HTERT RPE-1 (cell line): Measurements from ENCODE around the gene MAPT.

ENCODE experiments used
- in situ Hi-C: fragments of 300-500 bp; cut with MboI; formaldehyde crosslinking; loops from 4 replicates; pipeline ENCODE4 v1.14.3; 2020; ENCODE audit warnings: low sequenced_read_pairs

Gene MAPT

DNA sequence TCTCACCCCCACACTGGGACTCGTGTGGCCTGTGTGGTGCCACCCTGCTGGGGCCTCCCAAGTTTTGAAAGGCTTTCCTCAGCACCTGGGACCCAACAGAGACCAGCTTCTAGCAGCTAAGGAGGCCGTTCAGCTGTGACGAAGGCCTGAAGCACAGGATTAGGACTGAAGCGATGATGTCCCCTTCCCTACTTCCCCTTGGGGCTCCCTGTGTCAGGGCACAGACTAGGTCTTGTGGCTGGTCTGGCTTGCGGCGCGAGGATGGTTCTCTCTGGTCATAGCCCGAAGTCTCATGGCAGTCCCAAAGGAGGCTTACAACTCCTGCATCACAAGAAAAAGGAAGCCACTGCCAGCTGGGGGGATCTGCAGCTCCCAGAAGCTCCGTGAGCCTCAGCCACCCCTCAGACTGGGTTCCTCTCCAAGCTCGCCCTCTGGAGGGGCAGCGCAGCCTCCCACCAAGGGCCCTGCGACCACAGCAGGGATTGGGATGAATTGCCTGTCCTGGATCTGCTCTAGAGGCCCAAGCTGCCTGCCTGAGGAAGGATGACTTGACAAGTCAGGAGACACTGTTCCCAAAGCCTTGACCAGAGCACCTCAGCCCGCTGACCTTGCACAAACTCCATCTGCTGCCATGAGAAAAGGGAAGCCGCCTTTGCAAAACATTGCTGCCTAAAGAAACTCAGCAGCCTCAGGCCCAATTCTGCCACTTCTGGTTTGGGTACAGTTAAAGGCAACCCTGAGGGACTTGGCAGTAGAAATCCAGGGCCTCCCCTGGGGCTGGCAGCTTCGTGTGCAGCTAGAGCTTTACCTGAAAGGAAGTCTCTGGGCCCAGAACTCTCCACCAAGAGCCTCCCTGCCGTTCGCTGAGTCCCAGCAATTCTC lies 132.1 kb downstream of the MAPT start:
- in situ Hi-C loops = no loop called here

DNA sequence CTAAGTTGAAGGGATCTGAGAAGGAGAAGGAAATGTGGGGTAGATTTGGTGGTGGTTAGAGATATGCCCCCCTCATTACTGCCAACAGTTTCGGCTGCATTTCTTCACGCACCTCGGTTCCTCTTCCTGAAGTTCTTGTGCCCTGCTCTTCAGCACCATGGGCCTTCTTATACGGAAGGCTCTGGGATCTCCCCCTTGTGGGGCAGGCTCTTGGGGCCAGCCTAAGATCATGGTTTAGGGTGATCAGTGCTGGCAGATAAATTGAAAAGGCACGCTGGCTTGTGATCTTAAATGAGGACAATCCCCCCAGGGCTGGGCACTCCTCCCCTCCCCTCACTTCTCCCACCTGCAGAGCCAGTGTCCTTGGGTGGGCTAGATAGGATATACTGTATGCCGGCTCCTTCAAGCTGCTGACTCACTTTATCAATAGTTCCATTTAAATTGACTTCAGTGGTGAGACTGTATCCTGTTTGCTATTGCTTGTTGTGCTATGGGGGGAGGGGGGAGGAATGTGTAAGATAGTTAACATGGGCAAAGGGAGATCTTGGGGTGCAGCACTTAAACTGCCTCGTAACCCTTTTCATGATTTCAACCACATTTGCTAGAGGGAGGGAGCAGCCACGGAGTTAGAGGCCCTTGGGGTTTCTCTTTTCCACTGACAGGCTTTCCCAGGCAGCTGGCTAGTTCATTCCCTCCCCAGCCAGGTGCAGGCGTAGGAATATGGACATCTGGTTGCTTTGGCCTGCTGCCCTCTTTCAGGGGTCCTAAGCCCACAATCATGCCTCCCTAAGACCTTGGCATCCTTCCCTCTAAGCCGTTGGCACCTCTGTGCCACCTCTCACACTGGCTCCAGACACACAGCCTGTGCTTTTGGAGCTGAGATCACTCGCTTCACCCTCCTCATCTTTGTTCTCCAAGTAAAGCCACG lies 133.0 kb downstream of the MAPT start:
- in situ Hi-C loops = no loop called here

DNA sequence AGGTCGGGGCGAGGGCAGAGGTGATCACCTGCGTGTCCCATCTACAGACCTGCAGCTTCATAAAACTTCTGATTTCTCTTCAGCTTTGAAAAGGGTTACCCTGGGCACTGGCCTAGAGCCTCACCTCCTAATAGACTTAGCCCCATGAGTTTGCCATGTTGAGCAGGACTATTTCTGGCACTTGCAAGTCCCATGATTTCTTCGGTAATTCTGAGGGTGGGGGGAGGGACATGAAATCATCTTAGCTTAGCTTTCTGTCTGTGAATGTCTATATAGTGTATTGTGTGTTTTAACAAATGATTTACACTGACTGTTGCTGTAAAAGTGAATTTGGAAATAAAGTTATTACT lies 133.6 kb downstream of the MAPT start:
- in situ Hi-C loops = no loop called here

DNA sequence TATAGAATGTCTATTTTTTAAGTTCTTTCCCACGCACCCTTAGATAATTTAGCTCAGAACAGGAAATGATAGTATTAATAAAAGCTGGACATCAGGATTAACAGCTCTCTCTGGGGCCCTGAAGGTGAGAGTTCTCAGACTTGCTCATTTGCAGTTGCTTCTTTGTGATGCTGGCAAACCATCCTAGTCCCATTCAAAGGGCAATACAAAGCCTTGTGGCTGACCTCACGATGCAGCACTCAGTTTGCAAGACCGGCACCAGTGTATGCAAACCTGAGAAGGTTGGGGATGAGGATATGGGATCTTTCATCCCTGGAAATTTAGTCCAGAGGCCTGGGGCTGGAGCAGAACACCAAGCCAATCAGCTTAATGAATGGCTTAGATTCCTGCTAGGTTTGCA lies 134.0 kb downstream of the MAPT start:
- in situ Hi-C loops = no loop called here

DNA sequence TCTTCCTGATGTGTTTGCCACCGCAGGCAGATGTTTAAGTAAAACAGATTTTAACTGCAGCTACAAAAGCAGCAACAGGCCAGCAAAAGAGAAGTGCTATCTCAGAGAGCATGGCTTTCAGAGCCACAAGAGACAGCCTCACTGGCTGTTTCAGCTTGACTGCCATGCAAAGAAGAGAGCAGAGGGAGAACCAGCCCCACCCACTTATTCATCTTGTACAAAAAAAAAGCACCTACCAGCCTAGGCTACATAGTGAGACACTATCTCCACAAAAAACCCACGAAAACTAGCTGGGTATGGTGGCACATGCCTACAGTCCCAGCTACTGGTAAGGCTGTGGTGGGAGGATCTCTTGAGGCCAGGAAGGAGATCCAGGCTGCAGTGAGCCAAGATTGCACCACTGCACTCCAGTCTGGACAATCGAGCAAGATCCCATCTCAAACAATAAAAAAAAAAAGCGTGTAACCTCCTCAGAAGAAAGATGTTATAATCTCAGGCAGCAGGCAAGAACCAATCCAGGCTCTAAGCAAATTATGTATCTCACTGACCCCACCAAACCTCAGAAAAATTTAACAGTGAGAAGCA lies 134.7 kb downstream of the MAPT start:
- in situ Hi-C loops = no loop called here

DNA sequence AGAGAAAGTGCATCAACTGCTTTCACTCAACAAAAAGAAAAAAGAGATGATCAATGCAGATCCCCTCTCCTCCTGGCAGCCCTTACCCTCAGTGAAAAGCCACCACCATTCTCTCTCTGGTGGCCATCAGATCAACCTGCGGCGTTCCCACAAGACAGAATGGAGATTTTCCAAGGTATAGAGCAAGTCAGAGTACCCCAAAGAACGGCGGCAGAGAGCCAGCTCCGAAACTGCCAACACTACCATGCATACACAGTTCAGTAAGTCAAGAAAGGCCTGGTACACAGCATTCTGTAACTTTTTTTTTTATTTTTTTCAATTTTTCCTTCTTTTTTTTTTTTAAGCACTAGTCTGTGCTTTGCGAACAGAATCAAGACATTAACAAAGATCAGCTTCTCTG lies 135.3 kb downstream of the MAPT start:
- in situ Hi-C loops = no loop called here

DNA sequence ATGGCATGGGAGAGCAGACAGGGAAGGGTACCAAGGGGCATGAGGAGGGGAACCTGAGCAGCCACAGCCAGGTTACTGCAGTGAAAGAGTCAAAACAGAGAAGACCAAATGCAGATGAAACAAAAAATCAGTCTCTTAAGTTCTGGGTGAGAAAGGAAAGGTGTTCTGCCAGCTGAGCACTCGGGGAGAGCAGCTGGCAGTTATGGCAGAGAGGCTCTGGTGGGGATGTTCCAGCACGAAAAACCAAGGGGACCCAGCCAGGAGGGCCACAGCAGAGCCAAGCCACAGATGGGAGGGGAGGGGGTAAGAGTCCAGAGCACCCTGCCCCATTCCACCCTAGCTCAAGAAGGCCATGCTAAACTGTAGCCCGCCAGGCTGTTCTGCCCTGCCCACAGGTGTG lies 136.4 kb downstream of the MAPT start:
- in situ Hi-C loops = no loop called here

DNA sequence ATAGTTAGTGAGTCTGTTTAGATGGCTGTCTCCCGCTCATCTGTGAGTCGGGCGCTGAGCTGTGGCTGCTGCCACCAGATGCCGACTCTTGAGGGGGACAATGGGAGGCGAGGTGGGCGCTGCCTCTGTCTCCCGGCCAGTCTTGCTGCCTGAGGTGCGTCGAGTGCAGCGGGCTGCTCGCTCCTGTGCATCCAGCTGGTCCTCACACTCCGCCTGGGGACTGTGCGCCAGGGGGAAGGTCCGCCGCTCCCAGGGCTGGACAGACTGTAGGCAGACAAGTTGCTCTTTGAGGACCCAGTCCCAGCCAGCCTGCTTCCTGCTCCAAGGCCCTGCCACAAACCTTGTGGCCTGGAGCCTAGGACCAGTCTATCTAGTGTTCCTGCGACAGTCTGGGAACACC lies 137.1 kb downstream of the MAPT start:
- in situ Hi-C loops = no loop called here

DNA sequence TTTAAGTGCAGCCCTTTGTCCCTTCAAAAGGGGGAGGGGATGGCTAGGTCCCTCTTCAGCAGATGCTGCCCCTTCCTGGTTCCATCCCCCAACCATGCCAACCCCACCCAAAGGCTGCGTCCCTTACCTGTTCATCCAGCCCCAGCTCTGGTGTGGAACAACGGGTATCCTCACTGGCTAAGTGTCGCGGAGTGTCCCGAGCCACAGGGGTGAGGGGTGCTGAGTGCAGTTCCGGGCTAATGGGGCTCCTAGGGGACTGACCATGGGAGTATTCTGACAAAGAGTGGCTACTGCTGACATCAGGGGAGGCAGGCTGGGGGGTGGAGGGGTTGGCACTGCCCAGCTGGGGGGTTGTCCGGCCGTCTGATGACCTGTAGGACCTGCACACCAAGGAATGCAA lies 137.6 kb downstream of the MAPT start:
- in situ Hi-C loops = no loop called here

DNA sequence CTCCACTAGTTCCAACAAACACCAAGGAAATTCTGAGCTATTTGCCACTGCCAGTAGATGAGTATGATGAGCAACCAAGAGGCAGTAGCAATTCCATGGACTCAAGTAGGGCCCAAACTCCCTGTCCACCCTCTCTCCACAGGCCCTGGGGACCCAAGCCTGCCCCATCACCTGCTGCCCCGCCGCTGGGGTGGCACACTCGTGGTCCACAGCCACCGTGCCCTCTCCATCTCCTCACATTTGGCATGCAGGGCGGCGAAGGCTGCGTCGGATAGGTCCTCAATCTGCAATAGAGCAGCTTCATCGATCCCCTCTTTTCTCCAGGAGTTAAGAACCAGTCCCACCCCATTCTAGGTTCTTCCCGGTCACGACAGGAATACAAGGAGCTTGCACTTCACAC lies 138.6 kb downstream of the MAPT start:
- in situ Hi-C loops = no loop called here

DNA sequence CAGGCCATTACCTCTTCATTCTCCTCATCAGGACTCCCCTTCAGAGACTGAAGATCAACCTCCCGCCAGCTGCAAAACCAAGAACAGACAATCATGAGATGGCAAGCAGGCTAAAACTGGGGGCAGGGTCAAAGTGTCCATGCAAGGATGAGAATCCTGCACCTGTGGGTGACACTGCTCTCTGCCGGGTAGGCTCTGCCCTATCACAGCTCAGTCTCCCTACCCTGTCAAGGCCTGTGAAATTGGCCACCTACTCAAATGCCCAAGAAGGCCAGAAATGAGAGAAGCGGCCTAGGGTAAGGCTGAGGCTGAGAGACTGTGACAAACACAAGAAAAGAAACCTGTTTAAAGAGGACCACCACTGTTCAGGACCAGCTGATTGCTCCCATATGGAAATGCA lies 139.0 kb downstream of the MAPT start:
- in situ Hi-C loops = no loop called here

DNA sequence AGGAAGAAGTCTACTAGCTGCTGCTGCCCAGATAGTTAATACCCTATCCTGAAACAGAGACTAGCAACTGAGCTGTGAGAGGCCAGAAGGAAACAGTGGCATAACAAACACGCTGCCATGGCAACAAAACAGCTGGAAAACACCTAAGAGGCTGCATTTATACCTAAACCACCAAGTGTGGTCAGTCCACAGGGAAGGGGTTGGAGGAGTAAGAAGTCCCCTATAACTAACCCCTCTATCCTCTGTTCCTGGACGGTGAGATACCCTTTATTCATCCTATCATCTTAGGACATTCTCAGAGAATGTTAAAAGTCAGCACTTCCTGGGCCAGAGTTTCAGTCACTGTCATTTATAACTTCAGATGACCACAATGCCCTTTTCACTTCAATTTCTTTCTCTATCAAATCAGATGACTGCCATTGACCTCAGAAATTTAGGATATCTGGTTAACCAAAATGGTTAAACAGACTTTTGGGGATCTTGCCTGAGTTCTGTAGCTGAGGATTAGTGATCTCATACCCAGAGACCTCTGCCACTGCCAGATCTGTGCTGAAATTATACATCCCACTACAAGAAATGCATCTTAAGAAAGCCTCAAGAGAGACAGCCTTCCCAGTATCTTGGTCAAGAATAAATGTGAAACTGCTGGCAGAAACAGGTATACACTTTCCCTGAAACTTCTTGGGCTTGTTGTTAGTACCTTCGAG lies 140.9 kb downstream of the MAPT start:
- in situ Hi-C loops = no loop called here

DNA sequence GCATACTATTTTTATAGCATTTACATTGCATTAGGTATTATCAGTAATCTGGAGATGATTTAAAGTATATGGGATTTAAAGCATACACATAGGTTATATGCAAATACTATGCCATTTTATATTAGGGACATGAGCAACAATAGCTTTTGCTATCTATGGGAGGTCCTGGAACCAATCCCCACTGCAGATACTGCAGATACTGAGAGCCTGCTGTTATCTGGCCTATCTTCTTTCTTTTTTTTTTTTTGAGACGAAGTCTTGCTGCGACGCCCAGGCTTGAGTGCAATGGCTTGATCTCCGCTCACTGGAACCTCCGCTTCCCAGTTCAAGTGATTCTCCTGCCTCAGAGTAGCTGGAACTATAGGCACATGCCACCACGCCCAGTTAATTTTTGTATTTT lies 142.1 kb downstream of the MAPT start:
- in situ Hi-C loops = no loop called here

DNA sequence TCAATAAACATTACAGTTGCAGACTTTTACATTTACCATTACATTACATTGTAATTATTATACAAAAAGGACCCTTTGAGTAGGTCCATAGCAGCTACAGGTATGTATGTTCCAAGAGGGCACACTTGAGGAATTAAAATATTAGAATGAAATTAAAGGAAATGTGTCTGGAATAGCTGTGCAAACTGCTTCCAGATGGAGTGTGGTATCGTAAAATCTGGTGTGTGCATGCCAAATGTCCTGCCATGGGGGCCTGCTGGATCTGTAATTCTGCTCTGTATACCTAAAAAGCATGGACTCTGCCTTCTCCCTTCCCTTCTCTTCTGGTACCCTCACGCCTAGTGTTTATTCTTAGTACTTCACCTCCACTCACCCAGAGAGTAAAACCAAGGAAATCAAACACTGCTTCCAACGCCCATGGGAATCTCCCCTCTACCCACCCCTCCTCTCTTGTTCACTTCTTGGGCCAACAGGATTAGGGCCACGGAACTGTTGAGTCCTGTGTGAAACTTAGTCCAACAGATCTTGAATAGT lies 143.4 kb downstream of the MAPT start:
- in situ Hi-C loops = no loop called here

DNA sequence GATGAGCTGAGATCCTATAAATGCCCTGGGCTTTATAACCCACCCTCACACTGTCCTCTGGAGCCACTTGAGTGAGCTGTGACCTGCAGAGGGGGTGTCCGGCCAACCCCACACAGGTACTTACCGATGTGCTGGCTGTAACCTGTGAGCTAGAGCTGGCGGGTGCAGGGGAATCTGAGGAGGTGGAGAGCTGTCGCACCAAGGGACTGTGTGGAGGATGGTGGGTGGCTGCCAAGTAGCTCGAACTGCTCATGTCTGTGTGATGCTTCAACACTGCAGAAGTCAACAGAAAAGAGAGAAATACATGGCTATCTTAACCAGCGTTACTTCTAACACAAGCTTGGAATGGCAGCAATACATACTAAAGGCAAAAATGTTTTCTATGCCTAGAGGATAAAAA lies 144.1 kb downstream of the MAPT start:
- in situ Hi-C loops = no loop called here

DNA sequence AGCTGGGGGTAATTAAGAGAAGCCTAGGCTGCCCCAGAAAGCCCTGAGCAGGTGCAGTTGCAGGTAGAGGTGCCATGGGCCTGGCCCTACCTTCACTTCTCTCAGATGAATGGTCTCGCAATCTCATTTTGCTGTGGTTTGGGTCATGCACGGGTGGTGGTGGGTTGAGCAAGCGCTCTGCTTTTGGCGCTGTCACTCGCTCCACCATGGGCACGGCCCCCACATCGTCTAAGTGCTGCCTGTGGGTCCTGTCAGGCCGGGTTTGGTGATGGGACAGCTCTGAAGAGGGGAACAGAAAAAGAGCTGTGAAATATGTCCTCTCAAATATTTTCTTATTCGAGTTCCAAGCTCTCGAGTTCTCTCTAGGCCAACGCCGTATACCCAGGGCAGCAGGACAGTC lies 144.6 kb downstream of the MAPT start:
- in situ Hi-C loops = no loop called here

DNA sequence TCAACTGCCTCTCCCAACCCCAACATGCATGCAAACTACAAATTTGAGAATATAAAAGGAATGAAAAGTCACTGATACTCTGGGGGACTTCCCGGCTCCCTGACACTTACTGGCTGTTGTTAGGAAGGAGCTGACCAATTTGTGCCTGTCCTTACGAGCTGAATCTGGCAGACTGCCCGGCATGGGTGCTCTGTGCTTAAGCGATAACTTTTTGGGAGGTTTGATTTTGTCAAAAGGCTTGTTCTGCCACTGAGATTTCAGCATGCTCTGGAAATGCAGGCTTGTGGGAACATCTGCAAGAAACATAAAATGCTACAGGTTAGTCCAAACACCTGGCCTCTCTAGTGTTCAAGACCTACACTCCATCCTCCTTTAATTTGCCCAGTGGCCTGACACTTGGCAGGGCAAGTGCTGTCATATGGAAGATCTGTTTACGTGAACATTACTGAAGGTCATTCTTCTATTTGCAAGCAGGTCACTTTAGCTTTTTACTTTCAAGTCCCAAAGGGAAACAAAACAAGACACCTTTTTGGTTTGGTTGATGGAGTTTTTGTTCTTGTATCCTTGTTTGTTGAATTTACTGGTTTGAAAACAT lies 145.3 kb downstream of the MAPT start:
- in situ Hi-C loops = no loop called here

DNA sequence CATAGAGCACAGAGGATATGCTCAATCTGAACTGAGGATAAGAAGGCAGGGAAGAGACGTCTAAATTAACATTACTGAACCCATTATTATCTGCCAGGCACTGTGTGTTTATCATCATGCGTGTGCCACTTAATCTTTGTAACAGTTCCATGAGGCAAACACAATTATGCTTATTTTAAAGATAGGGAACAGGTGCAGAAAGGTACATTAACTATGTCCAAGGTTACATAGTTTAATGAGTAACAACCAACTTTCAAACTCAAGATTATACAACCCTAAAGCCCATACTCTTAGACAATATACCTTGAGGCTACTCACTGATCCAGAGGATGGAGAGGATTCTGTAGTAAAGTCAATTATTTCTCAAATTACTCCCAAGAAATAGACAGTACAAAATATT lies 147.9 kb downstream of the MAPT start:
- in situ Hi-C loops = no loop called here

DNA sequence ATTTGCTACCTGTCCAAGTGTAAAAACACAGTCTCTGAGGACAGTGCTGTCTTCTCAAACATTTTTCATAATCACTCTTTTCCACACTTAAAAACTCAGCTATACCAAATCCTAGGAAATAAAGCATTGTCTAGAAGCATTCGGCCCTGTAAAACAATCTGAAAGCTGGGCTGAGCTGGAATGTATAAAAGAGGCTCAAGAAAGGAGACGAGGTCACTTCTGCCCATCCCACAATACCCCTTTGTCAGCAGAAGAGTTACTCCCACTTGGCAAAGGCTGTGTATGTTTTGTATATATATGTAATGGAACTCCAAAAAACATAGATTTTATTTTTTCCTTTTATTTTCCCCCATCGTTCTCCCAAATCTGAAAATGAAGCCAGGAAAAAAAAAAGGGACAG lies 148.6 kb downstream of the MAPT start:
- in situ Hi-C loops = no loop called here

DNA sequence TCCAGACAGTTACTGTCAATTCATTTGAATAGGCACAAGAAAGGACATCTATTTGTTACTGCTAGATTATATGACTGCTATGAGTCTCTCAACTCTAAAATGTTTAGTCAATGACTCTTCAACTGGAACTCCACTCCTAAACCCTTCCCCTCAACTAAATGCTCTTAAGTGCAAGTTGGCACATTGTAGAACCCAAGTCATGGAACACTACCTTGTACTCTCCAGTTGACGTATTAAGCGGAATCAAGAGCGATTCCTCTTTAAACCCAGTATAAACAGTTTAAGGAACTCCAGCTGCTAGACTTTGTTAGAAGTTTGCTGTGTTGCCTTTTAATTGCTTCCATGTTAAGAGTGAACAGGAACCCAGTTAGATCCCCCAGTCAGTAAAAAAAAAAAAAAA lies 149.3 kb downstream of the MAPT start:
- in situ Hi-C loops = no loop called here
